ENCODE data around the gene ZNF142.

Gene ZNF142

GRCh38 chr2:218659258-218659987 is at the start of gene ZNF142, which contains the start of gene BCS1L:
ZNF142 (minus strand) TSS chr2:218659623; CDS start chr2:218656429, 3,194 bp downstream.
BCS1L (plus strand) TSS chr2:218659683; CDS start chr2:218660988, 1,305 bp downstream.
- DNase-seq (ENCODE audit: low spot score): peak; percentile 95

GRCh38 chr2:218708086-218708485 is 48.7 kb upstream of the ZNF142 start:
- DNase-seq (ENCODE audit: low spot score): no peak

- no peak for DNase-seq (ENCODE audit: low spot score)
Observed at GRCh38 chr2:218703341-218703740, 43.9 kb upstream of the ZNF142 start.

GRCh38 chr2:218701806-218702205 is 42.4 kb upstream of the ZNF142 start:
- peak; percentile 35 for DNase-seq (ENCODE audit: low spot score)

- DNase-seq (ENCODE audit: low spot score): no peak
Observed at GRCh38 chr2:218698885-218699284, 39.5 kb upstream of the ZNF142 start.

GRCh38 chr2:218694405-218695145 is 35.2 kb upstream of the ZNF142 start:
- no peak for DNase-seq (ENCODE audit: low spot score)

- no peak for DNase-seq (ENCODE audit: low spot score)
Observed at GRCh38 chr2:218691234-218691633, 31.8 kb upstream of the ZNF142 start.

GRCh38 chr2:218687400-218688060 is 28.1 kb upstream of the ZNF142 start:
- peak; percentile 89 for DNase-seq (ENCODE audit: low spot score)

- DNase-seq (ENCODE audit: low spot score): no peak
Observed at GRCh38 chr2:218680061-218680460, 20.6 kb upstream of the ZNF142 start.

- DNase-seq (ENCODE audit: low spot score): no peak
Observed at GRCh38 chr2:218679119-218679518, 19.7 kb upstream of the ZNF142 start.

GRCh38 chr2:218671654-218672566 is 12.5 kb upstream of the ZNF142 start, which contains the start of the genes RNF25 and STK36:
RNF25 (minus strand) TSS chr2:218672002; CDS start chr2:218671970, 32 bp downstream.
STK36 (plus strand) TSS chr2:218672086; CDS start chr2:218672830, 744 bp downstream.
- DNase-seq (ENCODE audit: low spot score): peak; percentile 95

GRCh38 chr2:218671097-218671653 is 11.8 kb upstream of the ZNF142 start:
- no peak for DNase-seq (ENCODE audit: low spot score)

GRCh38 chr2:218664653-218665052 is 5.2 kb upstream of the ZNF142 start:
- no peak for DNase-seq (ENCODE audit: low spot score)

GRCh38 chr2:218663901-218664300 is 4.5 kb upstream of the ZNF142 start:
- DNase-seq (ENCODE audit: low spot score): no peak

- no peak for DNase-seq (ENCODE audit: low spot score)
Observed at GRCh38 chr2:218662827-218663226, 3.4 kb upstream of the ZNF142 start.

- DNase-seq (ENCODE audit: low spot score): no peak
Observed at GRCh38 chr2:218662377-218662776, 3.0 kb upstream of the ZNF142 start.

GRCh38 chr2:218659988-218660358 is 550 bp upstream of the ZNF142 start:
- DNase-seq (ENCODE audit: low spot score): no peak

- peak; percentile 23 for DNase-seq (ENCODE audit: low spot score)
Observed at GRCh38 chr2:218658671-218659257, 659 bp downstream of the ZNF142 start.

GRCh38 chr2:218655751-218656150 is 3.7 kb downstream of the ZNF142 start:
- no peak for DNase-seq (ENCODE audit: low spot score)

GRCh38 chr2:218648787-218649100 is 10.7 kb downstream of the ZNF142 start:
- no peak for DNase-seq (ENCODE audit: low spot score)

All from Ammon's horn (tissue), 1 donor.